NK-92 (cell line): ENCODE data around the gene ANKRD39.

ENCODE experiments used
- DNase-seq: peaks from one replicate; lab custom pipeline; 2025; ENCODE audit not compliant: unreplicated experiment; lab: John Stamatoyannopoulos, UW

ANKRD39 gene

GRCh38 chr2:96859099-96859649 lies 1.4 kb upstream of the ANKRD39 start:
- no peak for DNase-seq

- no peak for DNase-seq
These were observed 795 bp downstream of the ANKRD39 start for GRCh38 chr2:96856776-96857666.

DNA sequence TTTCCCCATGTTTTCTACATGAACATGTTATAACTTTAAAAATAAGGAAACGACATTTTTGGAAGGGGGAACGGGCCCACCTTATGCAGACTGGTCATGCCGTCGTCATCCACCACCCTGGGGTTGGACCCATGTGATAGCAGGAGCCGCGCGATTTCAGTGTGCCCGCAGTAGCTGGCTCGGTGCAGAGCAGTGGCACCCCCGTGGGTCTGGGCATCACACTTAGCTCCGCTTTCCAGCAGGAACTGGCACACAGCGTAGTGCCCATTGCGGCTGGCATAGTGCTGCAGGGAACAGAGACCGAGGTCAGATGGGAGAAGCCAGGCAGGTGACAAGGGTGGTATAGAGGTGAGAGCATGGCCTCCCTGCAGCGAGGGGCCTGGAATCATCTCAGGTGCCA lies 4.5 kb downstream of the ANKRD39 start:
- DNase-seq = no peak

GRCh38 chr2:96852667-96853066 lies 5.1 kb downstream of the ANKRD39 start:
- no peak for DNase-seq

- DNase-seq = no peak
These were observed 9.6 kb downstream of the ANKRD39 start for GRCh38 chr2:96848264-96848663.

GRCh38 chr2:96847586-96847985 lies 10.2 kb downstream of the ANKRD39 start:
- no peak for DNase-seq

DNA sequence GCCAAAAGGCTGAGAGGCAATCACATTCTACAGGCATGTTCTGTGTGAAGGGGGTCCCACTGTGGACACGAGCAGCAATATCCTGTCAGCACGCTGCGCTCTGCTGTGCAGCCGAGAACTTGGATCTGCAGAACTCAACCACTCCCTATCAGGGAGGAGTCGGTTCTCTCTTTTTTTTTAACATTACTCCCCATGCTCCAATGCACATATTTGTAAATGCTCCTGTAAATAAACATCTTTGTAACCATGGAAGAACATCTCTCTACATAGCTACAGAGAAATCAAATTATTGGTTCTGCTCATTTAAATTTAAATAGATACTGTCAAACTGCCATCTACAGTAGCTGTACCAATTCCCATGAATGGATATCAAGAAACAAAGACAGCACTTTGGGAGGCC lies 11.0 kb downstream of the ANKRD39 start:
- DNase-seq = no peak

- no peak for DNase-seq
These were observed 13.4 kb downstream of the ANKRD39 start for GRCh38 chr2:96844405-96844808.

GRCh38 chr2:96843538-96844268 lies 14.1 kb downstream of the ANKRD39 start, which contains the start of gene ANKRD23:
Gene ANKRD23, minus strand, starts transcription at chr2:96844021. Its CDS starts 29 bp downstream, at chr2:96843992.
- DNase-seq = no peak

GRCh38 chr2:96842600-96842999 lies 15.2 kb downstream of the ANKRD39 start:
- no peak for DNase-seq

- no peak for DNase-seq
These were observed 15.9 kb downstream of the ANKRD39 start for GRCh38 chr2:96841701-96842495.

DNA sequence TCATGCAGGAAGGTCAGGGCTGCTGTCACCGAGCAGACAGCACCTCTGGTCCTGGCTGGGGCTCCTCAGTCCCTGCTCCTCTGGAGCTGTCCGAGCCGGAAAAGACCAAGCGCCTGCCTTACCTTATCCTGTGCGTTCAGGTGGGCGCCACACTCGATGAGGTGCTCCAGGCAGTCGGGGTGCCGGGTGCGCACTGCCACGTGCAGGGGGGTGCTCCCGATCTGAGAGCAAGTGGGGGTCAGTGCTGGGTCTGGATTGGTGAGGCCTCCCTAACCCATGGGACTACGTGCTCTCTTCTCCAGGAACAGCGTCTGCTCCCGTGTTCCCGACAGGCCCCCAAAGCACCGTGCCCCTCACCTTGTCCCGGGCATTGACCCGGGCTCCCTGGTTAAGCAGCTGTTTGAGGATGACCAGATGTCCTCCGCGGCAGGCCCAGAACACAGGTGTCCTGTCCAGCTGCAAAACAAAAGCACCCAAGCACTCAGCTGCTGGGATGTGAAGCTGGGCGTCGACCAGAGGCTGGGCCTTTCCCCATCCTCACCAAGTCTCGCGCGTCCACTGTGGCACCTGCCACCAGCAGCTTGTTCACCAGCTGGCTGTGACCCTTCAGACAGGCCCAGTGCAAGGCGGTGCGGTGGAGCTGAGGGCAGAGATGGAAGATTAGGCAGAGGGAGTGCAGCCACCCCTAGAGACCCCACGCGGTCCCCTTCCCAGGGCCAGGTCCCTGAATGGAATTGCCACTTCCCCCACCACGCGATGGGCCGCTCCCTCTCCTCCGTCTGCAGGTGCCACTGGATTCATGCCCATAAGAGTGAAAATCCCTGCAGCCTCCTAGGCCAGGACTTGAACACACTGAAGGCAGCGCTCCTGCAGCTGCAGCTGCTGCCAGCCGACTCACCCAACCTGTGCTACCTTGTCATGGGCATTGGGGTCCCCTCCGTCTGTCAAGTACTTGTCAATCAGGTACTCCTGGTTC lies 17.7 kb downstream of the ANKRD39 start:
- no peak for DNase-seq

DNA sequence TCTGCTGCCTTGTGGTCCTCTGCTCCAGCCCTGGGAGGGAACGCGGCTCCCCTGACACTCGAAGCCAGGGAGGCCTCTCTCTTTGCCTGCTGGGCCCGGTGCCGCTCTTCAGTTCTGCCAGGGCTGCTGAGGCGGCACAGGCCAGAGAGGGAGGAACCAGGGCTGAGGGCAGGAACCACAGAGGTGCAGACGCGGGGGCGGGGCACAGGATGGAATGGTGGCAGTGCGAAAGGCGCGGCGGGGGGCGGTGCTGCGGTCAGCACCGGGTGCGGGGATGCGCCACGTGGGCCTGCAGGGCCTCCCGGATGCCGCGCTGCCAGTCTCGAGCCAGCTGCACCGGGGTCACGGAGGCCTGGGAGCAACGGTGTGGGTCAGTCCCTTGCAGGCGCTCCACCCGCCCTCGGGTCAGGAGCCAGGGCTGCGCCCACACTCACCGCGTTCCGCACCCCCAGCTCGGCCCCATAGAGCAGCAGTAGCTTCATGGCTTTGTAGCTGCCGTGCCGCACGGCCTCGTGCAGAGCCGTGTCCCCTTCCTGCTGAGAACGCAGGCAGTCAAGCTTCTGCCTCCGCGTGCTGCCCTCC lies 18.4 kb downstream of the ANKRD39 start:
- DNase-seq = no peak

DNA sequence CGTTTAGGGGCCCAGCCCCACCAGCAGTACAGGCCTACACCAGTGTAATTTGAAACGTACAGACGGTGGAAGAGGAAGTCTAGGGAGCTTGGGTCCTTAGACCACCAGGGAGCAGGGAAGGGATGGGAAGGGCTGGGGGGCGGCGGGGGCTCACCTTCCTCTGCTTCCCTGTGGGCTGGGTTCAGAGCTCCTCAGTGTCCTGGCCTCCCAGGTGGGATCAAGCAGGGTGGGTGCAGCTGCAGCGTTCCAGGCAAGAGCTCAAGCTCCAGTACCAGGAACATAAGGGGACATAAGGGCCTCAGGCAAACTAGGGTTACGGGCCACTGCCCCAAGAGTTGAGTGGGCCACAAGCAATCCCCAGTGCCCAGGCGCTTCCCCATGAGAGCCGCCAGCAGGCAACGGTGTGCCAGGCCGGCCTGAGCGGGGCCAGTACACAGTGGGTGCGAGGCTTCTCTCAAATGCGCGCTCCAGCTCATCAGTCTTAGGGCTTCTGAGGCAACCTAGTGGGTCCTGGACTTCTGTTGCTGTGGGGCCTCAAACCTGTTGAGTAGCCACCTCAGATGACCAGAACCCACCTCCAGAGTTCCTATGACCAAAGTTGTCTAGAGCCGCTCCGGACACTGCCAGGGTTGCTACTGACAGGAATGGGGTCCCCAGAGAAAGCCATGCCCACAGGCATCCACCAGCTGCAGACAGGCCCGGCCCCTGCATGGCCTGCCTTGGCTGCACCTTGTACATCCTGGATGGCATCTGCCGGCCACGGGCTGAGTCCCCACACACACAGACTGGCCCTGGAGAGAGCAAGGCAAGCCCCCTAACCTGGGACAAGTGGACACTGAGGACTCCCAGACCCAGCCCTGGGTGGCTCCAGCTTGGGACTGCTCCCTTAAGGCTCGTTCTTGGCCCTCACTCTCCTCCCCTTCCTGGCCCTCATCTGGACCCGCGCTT lies 19.2 kb downstream of the ANKRD39 start:
- no peak for DNase-seq

DNA sequence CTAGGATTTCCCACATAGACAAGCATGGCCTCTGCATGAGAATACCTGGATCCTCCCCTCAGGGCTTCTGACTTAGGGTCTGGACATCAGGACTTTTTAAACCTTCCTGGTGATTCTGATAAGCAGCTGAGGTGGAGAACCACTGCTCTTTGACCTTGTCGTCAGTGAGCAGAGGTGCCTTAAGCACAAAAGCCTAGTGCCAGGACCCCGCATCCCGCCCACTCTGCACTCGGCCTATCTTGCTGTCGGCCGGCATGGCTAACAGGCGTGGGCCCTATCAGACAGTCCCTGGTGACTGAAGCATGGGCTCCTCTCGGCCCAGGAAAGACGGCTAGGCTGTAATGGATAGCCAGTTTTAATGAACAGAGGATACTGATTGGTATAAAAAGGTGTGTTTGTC lies 20.2 kb downstream of the ANKRD39 start:
- DNase-seq = no peak

- no peak for DNase-seq
These were observed 22.0 kb downstream of the ANKRD39 start for GRCh38 chr2:96835830-96836229.

- DNase-seq = no peak
These were observed 24.9 kb downstream of the ANKRD39 start for GRCh38 chr2:96832754-96833507.

GRCh38 chr2:96832408-96832753 lies 25.4 kb downstream of the ANKRD39 start:
- DNase-seq = no peak
